GM13976 (cell line): Measurements from ENCODE around the gene HEMK1.

Experiments used
- DNase-seq: peaks from one replicate; pipeline ENCODE4 v3.0.0; 2012; ENCODE audit warnings: low spot score
- in situ Hi-C: fragments of 300-500 bp; cut with MboI; formaldehyde crosslinking; loops from one replicate; pipeline ENCODE4 v1.12.0; 2022; ENCODE audit warnings: low sequenced_read_pairs, mixed read lengths, inconsistent platforms; ENCODE audit not compliant: unreplicated experiment
- TF ChIP-seq, protein P1 (sequence below): IDR thresholded peaks from 2 replicates; pipeline ENCODE4 v1.5.1; 2012; ENCODE audit warnings: borderline replicate concordance, mild to moderate bottlenecking; ENCODE audit not compliant: insufficient read depth; ENCODE audit errors: extremely low read depth, missing control alignments, control extremely low read depth

Gene HEMK1

DNA sequence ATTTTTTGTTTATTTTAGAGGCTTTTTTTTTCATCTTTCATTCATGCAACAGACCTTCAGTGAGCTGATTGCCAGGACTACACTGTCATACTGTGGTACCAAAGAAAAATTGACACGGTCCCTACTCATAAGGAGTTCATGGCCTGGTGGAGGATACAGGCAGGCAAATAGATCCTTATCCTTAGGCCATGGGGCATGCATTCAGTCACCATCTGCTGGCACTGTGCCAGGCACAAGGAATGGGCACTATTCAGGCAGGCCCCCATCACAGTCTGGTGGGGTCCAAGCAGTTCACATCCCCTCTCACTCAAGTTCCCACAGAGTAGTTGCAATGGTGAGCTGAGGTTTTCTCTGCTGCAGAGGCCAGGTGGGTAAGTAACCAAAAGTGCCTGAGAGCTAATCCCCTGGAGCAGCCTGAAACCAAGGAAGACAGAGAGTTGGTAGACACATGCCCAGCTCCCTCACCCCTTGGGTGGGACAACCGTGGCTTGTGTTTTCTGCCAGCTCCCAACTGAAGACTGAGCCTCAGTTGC is 25.0 kb downstream of the HEMK1 start:
- no peak for DNase-seq
- in situ Hi-C loops: no loop called here
- TF ChIP-seq, protein P1, sequence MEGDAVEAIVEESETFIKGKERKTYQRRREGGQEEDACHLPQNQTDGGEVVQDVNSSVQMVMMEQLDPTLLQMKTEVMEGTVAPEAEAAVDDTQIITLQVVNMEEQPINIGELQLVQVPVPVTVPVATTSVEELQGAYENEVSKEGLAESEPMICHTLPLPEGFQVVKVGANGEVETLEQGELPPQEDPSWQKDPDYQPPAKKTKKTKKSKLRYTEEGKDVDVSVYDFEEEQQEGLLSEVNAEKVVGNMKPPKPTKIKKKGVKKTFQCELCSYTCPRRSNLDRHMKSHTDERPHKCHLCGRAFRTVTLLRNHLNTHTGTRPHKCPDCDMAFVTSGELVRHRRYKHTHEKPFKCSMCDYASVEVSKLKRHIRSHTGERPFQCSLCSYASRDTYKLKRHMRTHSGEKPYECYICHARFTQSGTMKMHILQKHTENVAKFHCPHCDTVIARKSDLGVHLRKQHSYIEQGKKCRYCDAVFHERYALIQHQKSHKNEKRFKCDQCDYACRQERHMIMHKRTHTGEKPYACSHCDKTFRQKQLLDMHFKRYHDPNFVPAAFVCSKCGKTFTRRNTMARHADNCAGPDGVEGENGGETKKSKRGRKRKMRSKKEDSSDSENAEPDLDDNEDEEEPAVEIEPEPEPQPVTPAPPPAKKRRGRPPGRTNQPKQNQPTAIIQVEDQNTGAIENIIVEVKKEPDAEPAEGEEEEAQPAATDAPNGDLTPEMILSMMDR: no peak

- in situ Hi-C loops: no loop called here
- TF ChIP-seq, protein P1: no peak
Observed at GRCh38 chr3:50599115-50599715, 29.9 kb downstream of the HEMK1 start.

DNA sequence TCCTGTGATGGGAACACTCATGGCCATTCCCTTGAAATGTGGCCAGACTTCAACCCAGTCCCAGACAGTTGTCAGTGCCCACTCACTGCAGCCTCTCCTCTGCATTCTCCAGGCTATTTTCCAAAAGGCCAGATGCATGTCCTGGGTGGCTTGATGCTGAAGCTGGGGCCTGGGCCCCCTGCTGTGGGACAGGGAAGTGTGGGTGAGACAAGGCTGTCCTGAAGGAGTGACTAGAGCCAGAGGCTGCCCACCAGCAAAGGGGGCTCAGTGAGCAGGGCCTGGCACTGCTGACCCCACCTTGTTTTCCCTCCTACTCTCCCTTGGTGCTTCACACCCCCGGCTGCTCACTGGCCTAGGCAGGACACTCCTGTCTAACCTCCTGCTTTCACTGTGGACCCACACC is 30.4 kb downstream of the HEMK1 start:
- TF ChIP-seq, protein P1: no peak
- DNase-seq: no peak
- in situ Hi-C loops: no loop called here

More at GRCh38 chr3:50599115-50599715, 29.9 kb downstream of the HEMK1 start:
- no peak for DNase-seq

DNA sequence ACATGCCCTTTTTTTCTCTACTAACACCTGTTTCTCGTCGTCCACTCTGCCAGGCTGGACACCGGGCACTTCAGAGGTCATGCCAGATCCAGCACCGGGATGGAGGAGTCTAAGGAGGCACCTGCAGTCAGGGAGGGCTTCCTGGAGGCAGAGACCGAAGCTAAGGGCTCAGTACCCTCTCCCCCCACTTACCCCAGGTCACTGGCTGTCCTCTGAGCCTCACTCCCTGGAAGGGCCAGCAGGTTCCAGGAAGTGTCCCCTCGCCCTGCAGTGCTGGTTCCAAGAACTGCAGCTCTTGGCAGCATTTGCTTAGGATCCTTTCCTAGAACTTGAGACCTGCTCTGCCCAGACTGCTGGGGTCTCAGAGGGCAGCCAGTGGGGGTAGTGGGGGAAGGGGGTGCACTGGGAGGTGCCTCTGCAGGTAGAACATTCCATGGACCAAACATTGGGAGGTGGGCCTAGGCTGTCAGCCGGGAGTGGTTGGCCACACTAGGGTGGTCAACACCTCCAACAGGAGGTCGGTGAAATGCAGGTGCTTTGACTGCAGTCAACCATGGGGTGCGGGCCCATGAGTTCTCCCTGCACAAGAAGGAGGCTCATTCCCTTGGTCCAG is 30.9 kb downstream of the HEMK1 start:
- TF ChIP-seq, protein P1: no peak
- no peak for DNase-seq
- in situ Hi-C loops: no loop called here

GRCh38 chr3:50600841-50601591 is 31.7 kb downstream of the HEMK1 start:
- no peak for DNase-seq
- TF ChIP-seq, protein P1: no peak
- in situ Hi-C loops: no loop called here

GRCh38 chr3:50602595-50603191 is 33.4 kb downstream of the HEMK1 start:
- TF ChIP-seq, protein P1: no peak
- no peak for DNase-seq
- in situ Hi-C loops: no loop called here
